ENCODE measurements around the gene RHBDF2.

Gene RHBDF2

DNA sequence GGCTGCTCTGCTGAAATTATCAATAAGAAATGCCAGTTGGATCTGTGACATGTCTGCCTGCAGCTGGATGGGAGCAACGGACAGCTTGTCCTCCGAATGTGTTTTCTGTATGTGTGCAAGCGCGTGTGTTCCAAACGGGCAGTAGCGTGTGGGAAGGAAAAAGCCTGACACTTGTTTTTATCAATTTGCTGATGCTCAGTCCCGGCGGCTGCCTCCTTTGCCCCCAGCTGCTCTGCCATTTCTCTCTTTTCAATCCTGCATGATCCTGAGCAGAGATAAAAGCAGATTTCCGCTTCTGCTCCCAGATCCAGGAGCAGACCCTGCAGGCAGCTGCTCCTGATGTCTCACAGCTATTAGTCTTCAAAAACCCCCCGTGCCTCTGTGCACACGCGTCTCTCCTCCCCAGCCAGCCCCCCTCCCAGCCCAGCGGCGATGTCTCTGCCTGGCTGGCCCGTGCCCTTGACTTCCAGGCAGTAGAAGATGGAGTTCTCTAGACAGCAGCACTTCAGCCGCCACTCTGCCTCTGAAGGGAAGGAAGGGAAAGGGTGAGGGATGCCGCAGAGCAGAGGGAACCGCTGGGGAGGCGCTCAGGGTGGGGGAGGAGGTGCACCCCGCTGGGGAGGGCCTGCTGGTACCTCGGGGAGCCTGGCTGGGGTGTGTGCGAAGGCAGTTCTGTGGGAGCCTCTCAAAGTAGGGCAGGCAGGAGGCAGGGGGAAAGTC is 42.8 kb upstream of the RHBDF2 start:
- POLR2A ChIA-PET: interaction anchor here (1.0 to 2.2 kb wide), 6 partner anchors 13 to 22 kb away, joined by 3 to 12 read pairs (median 6); no protein-coding TSS in a partner anchor
- TF ChIP-seq HDGF (IDR thresholded peaks at IDR 0.05; ENCODE audit: borderline replicate concordance): no peak
- no peak for TF ChIP-seq FOXA1 (IDR thresholded peaks at IDR 0.05)
- no peak for TF ChIP-seq PKNOX1 (IDR thresholded peaks at IDR 0.05)
- TF ChIP-seq ZNF384 (IDR thresholded peaks at IDR 0.05): no peak
- TF ChIP-seq TARDBP (IDR thresholded peaks at IDR 0.05): no peak
- TF ChIP-seq L3MBTL2 (conservative IDR thresholded peaks at IDR 0.05): no peak
- no peak for TF ChIP-seq CTBP1 (IDR thresholded peaks at IDR 0.05; ENCODE audit: borderline replicate concordance)
- TF ChIP-seq NFRKB (IDR thresholded peaks at IDR 0.05): no peak
- TF ChIP-seq ARNT (IDR thresholded peaks at IDR 0.05): no peak
- no peak for DNase-seq (ENCODE audit: extremely low spot score)
- CTCF ChIA-PET: interaction anchor here (0.6 to 1.7 kb wide), 3 partner anchors 21 to 146 kb away, joined by 3 to 8 read pairs (median 3); no protein-coding TSS in a partner anchor

DNA sequence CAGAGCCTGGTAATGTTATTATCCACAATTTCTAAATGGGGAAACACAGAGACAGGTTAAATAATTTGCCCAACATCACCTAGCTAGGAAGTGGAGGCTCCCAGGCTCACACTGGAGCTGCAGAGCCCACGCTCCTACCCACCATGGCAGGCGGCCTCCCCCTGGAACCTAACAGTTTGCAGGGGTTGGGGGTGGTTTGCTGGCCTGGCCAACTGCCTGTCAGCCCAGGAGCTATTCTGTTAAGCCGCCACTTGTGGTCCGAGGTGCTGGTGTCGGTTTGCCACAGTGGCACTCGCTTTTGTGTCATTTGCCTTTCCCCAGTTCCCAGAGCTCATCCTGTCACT is 42.2 kb upstream of the RHBDF2 start:
- CTCF ChIA-PET: interaction anchor here (0.7 to 1.7 kb wide), 2 partner anchors 20 to 145 kb away, joined by 3 to 8 read pairs; no protein-coding TSS in a partner anchor
- TF ChIP-seq ZNF384 (IDR thresholded peaks at IDR 0.05) (no peak), HDGF (IDR thresholded peaks at IDR 0.05; ENCODE audit: borderline replicate concordance) (no peak), ELF4 (IDR thresholded peaks at IDR 0.05) (no peak), CTBP1 (IDR thresholded peaks at IDR 0.05; ENCODE audit: borderline replicate concordance) (no peak), ARNT (IDR thresholded peaks at IDR 0.05) (no peak), NFRKB (IDR thresholded peaks at IDR 0.05) (no peak)
- POLR2A ChIA-PET: interaction anchor here (1.0 to 2.0 kb wide), 4 partner anchors 13 to 22 kb away, joined by 3 to 8 read pairs (median 4); no protein-coding TSS in a partner anchor
- no peak for DNase-seq (ENCODE audit: extremely low spot score)

DNA sequence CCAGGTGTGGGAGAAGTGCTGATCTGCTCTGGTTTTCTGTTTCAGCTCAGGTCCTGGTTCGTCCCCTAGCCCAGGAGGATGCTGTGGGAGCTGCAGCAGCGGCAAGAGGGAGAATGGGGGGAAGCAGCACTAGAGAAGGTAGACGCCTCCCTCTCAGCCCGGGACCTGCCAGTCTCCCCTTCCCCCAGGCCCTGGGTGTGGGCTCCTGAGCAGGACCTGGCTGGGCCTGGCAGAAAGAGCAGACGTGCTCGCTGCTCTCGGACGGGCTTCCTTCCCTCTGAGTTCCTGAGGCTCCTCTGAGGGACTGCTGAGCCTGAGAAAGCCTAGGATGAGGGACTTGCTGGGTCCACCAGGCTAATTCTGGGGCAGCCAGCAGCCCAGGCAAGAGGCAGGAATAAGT is 41.8 kb upstream of the RHBDF2 start:
- ChIA-PET CTCF (interaction anchor here (1.7 kb wide), 1 partner anchor 20 kb away, joined by 8 read pairs; no protein-coding TSS in a partner anchor), POLR2A (interaction anchor here (1.0 to 2.0 kb wide), 4 partner anchors 13 to 21 kb away, joined by 3 to 8 read pairs (median 4); no protein-coding TSS in a partner anchor)
- TF ChIP-seq SP1 (IDR thresholded peaks at IDR 0.05) (no peak), SUZ12 (IDR thresholded peaks at IDR 0.05) (no peak), PKNOX1 (IDR thresholded peaks at IDR 0.05) (no peak), BHLHE40 (IDR thresholded peaks at IDR 0.05; ENCODE audit: borderline replicate concordance) (no peak), HDGF (IDR thresholded peaks at IDR 0.05; ENCODE audit: borderline replicate concordance) (no peak), ZNF384 (IDR thresholded peaks at IDR 0.05) (no peak)
- DNase-seq (ENCODE audit: extremely low spot score): no peak

GRCh38 chr17:76542566-76542971 is 41.3 kb upstream of the RHBDF2 start:
- POLR2A ChIA-PET: interaction anchor here (1.2 to 2.0 kb wide), 2 partner anchors 12 to 14 kb away, joined by 4 to 8 read pairs; no protein-coding TSS in a partner anchor
- CTCF ChIA-PET: interaction anchor here (1.7 kb wide), 1 partner anchor 19 kb away, joined by 8 read pairs; no protein-coding TSS in a partner anchor

DNA sequence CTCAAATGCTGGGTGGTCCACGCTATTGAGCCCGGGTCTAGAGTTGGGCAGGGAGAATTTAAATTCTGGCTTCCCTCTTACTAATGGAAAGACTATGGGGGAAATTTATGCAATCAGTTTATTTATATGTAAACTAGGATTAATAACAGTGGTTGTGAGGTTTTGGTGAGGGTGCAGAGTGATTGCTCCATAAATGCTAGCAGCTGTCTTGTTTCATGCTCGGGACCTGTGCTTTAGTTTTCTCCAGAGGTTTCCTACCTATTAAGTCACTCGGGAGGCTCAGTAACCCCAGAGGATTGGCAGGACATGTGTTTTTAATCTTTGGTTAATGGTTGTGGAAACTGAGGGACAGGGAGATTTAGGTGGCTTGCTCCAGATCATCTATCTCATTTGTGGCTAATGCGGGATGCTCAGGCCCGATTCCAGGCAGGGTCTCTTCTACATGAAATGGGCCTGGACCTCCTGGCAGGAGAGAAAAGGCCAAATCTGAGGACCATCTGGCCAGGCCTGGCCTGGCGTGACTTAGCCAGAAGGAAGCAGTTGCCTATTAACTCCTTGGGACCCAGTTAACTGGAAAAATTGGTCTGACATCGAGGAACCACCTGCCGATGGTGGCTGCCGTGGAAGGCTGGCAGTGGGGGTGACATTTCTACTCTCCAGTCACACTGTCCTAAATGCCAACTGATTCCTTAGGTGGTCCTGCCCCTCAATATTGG is 40.7 kb upstream of the RHBDF2 start:
- ChIA-PET CTCF (interaction anchor here (3.2 kb wide), 1 partner anchor 19 kb away, joined by 16 read pairs; no protein-coding TSS in a partner anchor), POLR2A (interaction anchor here (0.7 to 4.0 kb wide), 4 partner anchors 13 to 17 kb away, joined by 4 to 28 read pairs (median 12); no protein-coding TSS in a partner anchor)
- no peak for DNase-seq (ENCODE audit: extremely low spot score)
- no peak for TF ChIP-seq TARDBP (IDR thresholded peaks at IDR 0.05)
- TF ChIP-seq BHLHE40 (IDR thresholded peaks at IDR 0.05; ENCODE audit: borderline replicate concordance): no peak
- TF ChIP-seq HDGF (IDR thresholded peaks at IDR 0.05; ENCODE audit: borderline replicate concordance): no peak
- no peak for TF ChIP-seq SP1 (IDR thresholded peaks at IDR 0.05)
- no peak for TF ChIP-seq FOXK2 (IDR thresholded peaks at IDR 0.05)
- TF ChIP-seq SUZ12 (IDR thresholded peaks at IDR 0.05): no peak
- no peak for TF ChIP-seq LEF1 (IDR thresholded peaks at IDR 0.05; ENCODE audit: borderline replicate concordance)
- TF ChIP-seq ZNF384 (IDR thresholded peaks at IDR 0.05): no peak
- no peak for TF ChIP-seq FOXM1 (IDR thresholded peaks at IDR 0.05; ENCODE audit: borderline replicate concordance)
- TF ChIP-seq NFRKB (IDR thresholded peaks at IDR 0.05): no peak
- TF ChIP-seq L3MBTL2 (conservative IDR thresholded peaks at IDR 0.05): no peak

More at GRCh38 chr17:76542566-76542971, 41.3 kb upstream of the RHBDF2 start:
- TF ChIP-seq CTBP1 (IDR thresholded peaks at IDR 0.05; ENCODE audit: borderline replicate concordance) (no peak), LEF1 (IDR thresholded peaks at IDR 0.05; ENCODE audit: borderline replicate concordance) (no peak), L3MBTL2 (conservative IDR thresholded peaks at IDR 0.05) (no peak), ARNT (IDR thresholded peaks at IDR 0.05) (no peak), NFRKB (IDR thresholded peaks at IDR 0.05) (no peak), ELF4 (IDR thresholded peaks at IDR 0.05) (no peak), ZNF384 (IDR thresholded peaks at IDR 0.05) (no peak), FOXM1 (IDR thresholded peaks at IDR 0.05; ENCODE audit: borderline replicate concordance) (no peak), HDGF (IDR thresholded peaks at IDR 0.05; ENCODE audit: borderline replicate concordance) (no peak), SUZ12 (IDR thresholded peaks at IDR 0.05) (no peak), SP1 (IDR thresholded peaks at IDR 0.05) (no peak), BHLHE40 (IDR thresholded peaks at IDR 0.05; ENCODE audit: borderline replicate concordance) (no peak), FOXK2 (IDR thresholded peaks at IDR 0.05) (no peak), TARDBP (IDR thresholded peaks at IDR 0.05) (no peak)
- no peak for DNase-seq (ENCODE audit: extremely low spot score)
